D721Med (cell line): Measurements from ENCODE around the gene NBEA.
A peak's percentile ranks its signal among the peaks of the same experiment; 100 is the strongest.

Experiments used
- DNase-seq: peaks from one replicate; pipeline ENCODE4 v3.0.0; 2011; ENCODE audit warnings: low spot score; ENCODE audit not compliant: insufficient read length
- FAIRE-seq: peaks from 2 replicates; lab custom pipeline; 2011; peaks lifted over from hg19 to GRCh38; lab: Jason Lieb, UNC
- TF ChIP-seq, protein P1 (sequence below): IDR thresholded peaks from 2 replicates; pipeline ENCODE4 v1.5.1; 2012; ENCODE audit warnings: mild to moderate bottlenecking, control low read depth; ENCODE audit not compliant: insufficient read depth; ENCODE audit errors: missing control alignments

The NBEA gene

DNA sequence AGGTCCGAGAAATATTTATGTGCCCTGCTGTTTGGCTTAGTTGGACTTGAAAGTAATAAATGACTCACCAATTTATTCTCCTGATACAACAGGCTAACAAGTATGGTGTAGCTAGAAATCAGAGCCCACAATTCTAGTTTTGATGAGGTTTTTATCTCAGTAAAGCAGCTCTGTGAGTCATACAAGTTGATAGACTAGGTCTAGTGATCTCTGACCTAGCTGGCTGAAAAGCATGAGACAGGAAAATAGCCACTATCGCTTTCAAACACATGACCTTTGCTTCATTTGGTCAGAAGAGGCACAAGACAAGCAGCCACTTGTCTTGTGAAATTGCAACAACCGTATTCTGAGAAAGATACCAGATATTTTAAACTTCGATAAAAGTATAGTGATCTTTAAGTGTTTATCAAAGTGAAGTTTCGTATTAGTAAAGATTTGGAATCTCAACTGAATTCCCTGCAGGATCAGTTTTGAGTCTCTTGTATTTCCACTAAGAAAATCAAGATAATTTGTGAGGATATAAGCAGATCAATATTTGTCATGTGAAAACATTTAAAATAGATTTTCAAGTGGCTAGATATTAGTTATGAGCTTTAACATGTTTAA lies 407.7 kb downstream of the NBEA start:
- TF ChIP-seq, protein P1, sequence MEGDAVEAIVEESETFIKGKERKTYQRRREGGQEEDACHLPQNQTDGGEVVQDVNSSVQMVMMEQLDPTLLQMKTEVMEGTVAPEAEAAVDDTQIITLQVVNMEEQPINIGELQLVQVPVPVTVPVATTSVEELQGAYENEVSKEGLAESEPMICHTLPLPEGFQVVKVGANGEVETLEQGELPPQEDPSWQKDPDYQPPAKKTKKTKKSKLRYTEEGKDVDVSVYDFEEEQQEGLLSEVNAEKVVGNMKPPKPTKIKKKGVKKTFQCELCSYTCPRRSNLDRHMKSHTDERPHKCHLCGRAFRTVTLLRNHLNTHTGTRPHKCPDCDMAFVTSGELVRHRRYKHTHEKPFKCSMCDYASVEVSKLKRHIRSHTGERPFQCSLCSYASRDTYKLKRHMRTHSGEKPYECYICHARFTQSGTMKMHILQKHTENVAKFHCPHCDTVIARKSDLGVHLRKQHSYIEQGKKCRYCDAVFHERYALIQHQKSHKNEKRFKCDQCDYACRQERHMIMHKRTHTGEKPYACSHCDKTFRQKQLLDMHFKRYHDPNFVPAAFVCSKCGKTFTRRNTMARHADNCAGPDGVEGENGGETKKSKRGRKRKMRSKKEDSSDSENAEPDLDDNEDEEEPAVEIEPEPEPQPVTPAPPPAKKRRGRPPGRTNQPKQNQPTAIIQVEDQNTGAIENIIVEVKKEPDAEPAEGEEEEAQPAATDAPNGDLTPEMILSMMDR, result no peak
- no peak for DNase-seq
- FAIRE-seq, result peak; percentile 29

DNA sequence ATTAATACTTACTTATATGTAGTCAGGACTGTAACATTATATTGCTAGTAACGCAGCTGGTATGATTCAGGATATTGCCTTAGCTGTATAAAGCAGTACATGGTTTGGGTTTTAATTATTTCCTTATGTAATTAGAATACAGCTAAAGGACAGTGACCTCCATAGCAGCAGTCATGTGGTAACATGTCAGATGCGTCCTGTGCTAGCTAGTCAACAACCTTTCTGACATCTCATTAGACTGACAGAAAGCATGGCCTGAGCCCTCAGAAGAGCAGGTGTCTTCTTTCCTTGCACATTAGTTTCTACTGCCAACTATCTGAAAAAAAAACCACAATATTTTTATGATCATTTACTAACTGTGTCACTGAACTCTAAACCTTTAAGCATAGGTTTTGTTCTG lies 412.2 kb downstream of the NBEA start:
- TF ChIP-seq, protein P1, result no peak
- DNase-seq (no peak), FAIRE-seq (no peak)

DNA sequence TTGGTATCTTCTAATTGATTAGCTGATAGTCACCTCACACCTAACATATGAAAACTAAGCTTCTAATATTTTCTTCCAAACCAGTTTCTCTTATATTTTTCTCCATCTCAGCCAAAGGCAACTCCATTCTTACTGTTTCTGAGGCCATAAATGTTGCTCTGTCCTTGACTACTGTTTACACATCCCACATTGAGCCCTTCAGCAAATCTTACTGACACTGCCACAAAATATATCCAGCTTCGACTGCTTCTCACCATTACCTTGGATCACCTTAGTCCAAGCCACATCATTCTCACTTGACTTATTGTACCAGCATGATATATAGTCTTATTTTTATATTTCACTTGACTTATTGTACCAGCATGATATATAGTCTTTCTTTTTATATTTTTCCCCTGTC lies 412.8 kb downstream of the NBEA start:
- FAIRE-seq (no peak), DNase-seq (no peak)
- TF ChIP-seq, protein P1, result no peak

DNA sequence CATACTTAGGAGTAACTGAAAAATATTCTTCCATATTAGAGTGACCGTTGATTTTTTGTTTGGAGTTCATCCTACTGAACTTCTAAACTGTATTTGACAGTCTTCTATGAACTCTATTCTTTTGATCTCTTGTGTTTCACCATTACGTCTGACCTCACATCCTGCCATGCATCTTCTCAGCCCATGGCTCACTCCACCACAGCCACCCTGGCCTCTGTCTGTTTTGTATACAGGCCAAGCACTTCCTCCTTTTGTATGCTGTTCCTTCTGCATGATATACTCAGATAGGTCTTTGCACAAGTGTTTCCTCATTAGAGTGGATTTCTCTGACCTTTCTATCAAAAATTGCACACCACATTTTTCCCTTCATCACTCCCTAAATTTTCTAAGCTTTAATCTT lies 414.5 kb downstream of the NBEA start:
- no peak for FAIRE-seq
- TF ChIP-seq, protein P1, result no peak
- DNase-seq, result no peak

DNA sequence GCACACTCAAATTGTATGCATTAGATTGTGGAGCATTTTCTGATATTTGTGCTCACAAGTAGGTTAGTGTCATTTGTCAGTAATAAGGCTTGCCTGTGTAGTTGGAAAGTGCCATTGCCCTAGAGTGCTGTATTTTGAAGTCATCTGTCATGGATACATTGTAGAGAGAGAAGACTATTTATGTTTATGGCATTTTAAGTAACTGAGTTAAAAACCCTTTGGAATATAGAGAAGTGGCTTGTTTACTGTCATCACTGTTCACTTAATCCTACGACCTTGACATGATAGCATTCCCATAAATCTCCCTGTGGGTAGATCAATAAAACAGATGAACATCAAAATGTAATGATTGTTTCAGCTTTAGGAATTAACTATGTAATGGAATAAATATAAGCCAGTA lies 423.8 kb downstream of the NBEA start:
- DNase-seq (no peak), FAIRE-seq (peak; percentile 85)
- TF ChIP-seq, protein P1, result no peak

DNA sequence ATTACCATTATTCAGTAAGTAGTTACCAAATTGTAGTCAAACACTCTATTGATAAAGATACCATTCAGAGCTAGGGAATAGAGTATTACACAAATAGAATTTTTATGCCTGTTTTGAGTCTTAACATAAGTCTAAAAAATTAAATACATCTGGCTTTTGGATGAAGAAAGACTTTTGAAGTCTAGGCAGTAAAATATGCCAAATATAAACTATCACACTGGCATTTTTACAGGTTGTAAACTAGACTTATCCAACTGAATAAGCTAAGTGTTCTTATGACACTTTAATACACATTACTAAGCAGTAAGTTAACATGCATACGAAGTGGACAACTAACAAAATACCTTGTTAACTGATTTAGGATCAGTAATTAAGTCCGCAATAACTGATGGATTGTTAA lies 425.5 kb downstream of the NBEA start:
- DNase-seq (no peak), FAIRE-seq (no peak)
- TF ChIP-seq, protein P1, result no peak

DNA sequence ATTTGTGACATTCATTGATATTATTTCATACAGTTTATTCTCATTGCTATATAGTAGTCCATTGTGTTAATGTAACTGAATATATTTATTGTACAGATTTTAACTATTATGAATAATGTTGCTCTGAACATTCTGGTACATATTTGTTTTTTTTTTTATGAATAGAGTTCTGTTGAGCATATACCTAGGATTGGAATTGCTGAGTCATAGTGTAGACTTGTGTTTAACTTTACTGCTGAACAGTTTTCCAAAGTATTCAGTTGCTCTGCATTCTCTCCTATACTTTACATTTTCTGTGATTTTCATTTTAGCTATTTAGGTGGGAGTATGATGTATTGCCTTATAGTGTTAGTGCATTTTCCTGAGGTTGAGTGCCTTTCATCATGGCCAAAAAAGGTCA lies 436.9 kb downstream of the NBEA start:
- TF ChIP-seq, protein P1, result no peak
- no peak for DNase-seq
- no peak for FAIRE-seq
